GM18508 (cell line): ENCODE data around the gene PCDH9.

Experiments
- ATAC-seq: cut with Tn5 transposase; IDR thresholded peaks from one replicate; pipeline ENCODE4 v1.9.1; 2021; ENCODE audit warnings: moderate number of reproducible peaks; ENCODE audit not compliant: insufficient read depth, unreplicated experiment

The PCDH9 gene

GRCh38 chr13:66879988-66880387 lies 350.1 kb downstream of the PCDH9 start:
- no peak for ATAC-seq

- no peak for ATAC-seq
Observed at GRCh38 chr13:66875264-66875663, 354.9 kb downstream of the PCDH9 start.

- ATAC-seq = no peak
Observed at GRCh38 chr13:66864627-66865026, 365.5 kb downstream of the PCDH9 start.

- no peak for ATAC-seq
Observed at GRCh38 chr13:66860878-66861417, 369.2 kb downstream of the PCDH9 start.

GRCh38 chr13:66859934-66860877 lies 369.9 kb downstream of the PCDH9 start:
- ATAC-seq = no peak

- ATAC-seq = no peak
Observed at GRCh38 chr13:66859078-66859477, 371.1 kb downstream of the PCDH9 start.

GRCh38 chr13:66858163-66858562 lies 372.0 kb downstream of the PCDH9 start:
- ATAC-seq = no peak

- ATAC-seq = no peak
Observed at GRCh38 chr13:66855131-66855530, 375.0 kb downstream of the PCDH9 start.

- no peak for ATAC-seq
Observed at GRCh38 chr13:66853564-66853963, 376.6 kb downstream of the PCDH9 start.

GRCh38 chr13:66849706-66850105 lies 380.4 kb downstream of the PCDH9 start:
- ATAC-seq = no peak

GRCh38 chr13:66847541-66847940 lies 382.6 kb downstream of the PCDH9 start:
- ATAC-seq = no peak

- no peak for ATAC-seq
Observed at GRCh38 chr13:66845393-66845792, 384.7 kb downstream of the PCDH9 start.

- no peak for ATAC-seq
Observed at GRCh38 chr13:66844933-66845332, 385.2 kb downstream of the PCDH9 start.

- no peak for ATAC-seq
Observed at GRCh38 chr13:66842766-66843165, 387.4 kb downstream of the PCDH9 start.

- ATAC-seq = no peak
Observed at GRCh38 chr13:66840621-66841020, 389.5 kb downstream of the PCDH9 start.

GRCh38 chr13:66837246-66837645 lies 392.9 kb downstream of the PCDH9 start:
- no peak for ATAC-seq

GRCh38 chr13:66835040-66835628 lies 395.0 kb downstream of the PCDH9 start:
- no peak for ATAC-seq

GRCh38 chr13:66830940-66831716 lies 399.0 kb downstream of the PCDH9 start:
- no peak for ATAC-seq

- ATAC-seq = no peak
Observed at GRCh38 chr13:66829803-66830202, 400.3 kb downstream of the PCDH9 start.

- no peak for ATAC-seq
Observed at GRCh38 chr13:66826398-66826797, 403.7 kb downstream of the PCDH9 start.

- no peak for ATAC-seq
Observed at GRCh38 chr13:66821551-66821950, 408.6 kb downstream of the PCDH9 start.
